Muscle layer of colon (tissue), 2 donors: ENCODE data around the gene SERINC3.

Experiments used
- H3K27ac ChIP-seq: one replicate; pipeline ENCODE4 v1.7.0; 2013; ENCODE audit warnings: low read depth, mild to moderate bottlenecking, low read length, moderate library complexity
- H3K27me3 ChIP-seq, 2 donors: one replicate each; pipeline ENCODE4 v1.7.0; 2013; ENCODE audit warnings: low read length in 2 of 2, mild to moderate bottlenecking in 2 of 2; ENCODE audit not compliant: insufficient read depth in 2 of 2, control insufficient read depth in 1 of 2
- H3K36me3 ChIP-seq: one replicate; pipeline ENCODE4 v1.7.0; 2013; ENCODE audit warnings: mild to moderate bottlenecking, low read length; ENCODE audit not compliant: insufficient read depth
- H3K4me1 ChIP-seq: one replicate; pipeline ENCODE4 v1.7.0; 2013; ENCODE audit warnings: mild to moderate bottlenecking, low read length; ENCODE audit not compliant: insufficient read depth
- H3K4me3 ChIP-seq, 2 donors: one replicate each; pipeline ENCODE4 v1.7.0; 2013; ENCODE audit warnings: low read length in 2 of 2, low read depth in 1 of 2, mild to moderate bottlenecking in 1 of 2, moderate library complexity in 1 of 2
- H3K9ac ChIP-seq: one replicate; pipeline ENCODE4 v1.7.0; 2013; ENCODE audit warnings: low read length
- H3K9me3 ChIP-seq: one replicate; pipeline ENCODE4 v1.7.0; 2013; ENCODE audit warnings: mild to moderate bottlenecking, low read length
- donor health status: abdominal sarcoma.
- donor health status: Adenocarcinoma of cecum.

SERINC3 gene

GRCh38 chr20:44447827-44448419 lies 73.9 kb downstream of the SERINC3 start:
- Histone ChIP-seq H3K9me3 (no peaks in the 10 kb centered on the region), H3K36me3 (no peaks in the 10 kb centered on the region), H3K9ac (no peak overlapping the region), H3K4me1 (no peaks in the 10 kb centered on the region), H3K4me3 (no peak overlapping the region), H3K27ac (no peak overlapping the region), H3K27me3 (no peaks in the 10 kb centered on the region)
